OCI-LY3 (cell line): ENCODE measurements around the gene CCT8.

Source experiments
- EZH2phosphoT487 ChIP-seq: fragments of 200-600 bp; shearing (Covaris generic); IDR thresholded peaks from 2 replicates; pipeline ENCODE4 v1.6.1; 2018; ENCODE audit warnings: antibody characterized with exemption, mixed run types, low read depth
- TF ChIP-seq, protein P1 (sequence below): fragments of 200-600, 300-600 bp; sonication (generic); IDR thresholded peaks from 2 replicates; pipeline ENCODE4 v1.5.1; 2014; ENCODE audit warnings: antibody characterized with exemption, low read length, low read depth

DNA sequence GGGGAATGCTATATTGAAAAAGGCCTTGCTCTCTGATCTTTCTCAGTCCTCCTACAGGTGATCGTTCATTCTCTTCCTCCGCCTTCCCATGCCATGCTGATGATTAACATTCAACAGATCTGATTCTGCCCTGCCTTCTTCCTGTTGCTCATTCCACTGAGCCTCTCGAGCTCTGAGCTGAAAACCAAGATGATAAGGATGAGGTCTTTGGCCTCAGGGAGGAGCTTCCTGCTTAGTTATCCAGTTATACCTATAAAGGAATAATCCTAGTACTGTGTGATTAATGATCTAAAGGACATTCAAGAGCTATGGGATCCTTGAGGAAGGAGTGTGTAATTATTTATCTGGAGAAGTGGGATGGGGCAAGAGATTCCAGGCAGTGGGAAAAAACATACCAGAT lies 31.8 kb upstream of the CCT8 start:
- TF ChIP-seq, protein P1, sequence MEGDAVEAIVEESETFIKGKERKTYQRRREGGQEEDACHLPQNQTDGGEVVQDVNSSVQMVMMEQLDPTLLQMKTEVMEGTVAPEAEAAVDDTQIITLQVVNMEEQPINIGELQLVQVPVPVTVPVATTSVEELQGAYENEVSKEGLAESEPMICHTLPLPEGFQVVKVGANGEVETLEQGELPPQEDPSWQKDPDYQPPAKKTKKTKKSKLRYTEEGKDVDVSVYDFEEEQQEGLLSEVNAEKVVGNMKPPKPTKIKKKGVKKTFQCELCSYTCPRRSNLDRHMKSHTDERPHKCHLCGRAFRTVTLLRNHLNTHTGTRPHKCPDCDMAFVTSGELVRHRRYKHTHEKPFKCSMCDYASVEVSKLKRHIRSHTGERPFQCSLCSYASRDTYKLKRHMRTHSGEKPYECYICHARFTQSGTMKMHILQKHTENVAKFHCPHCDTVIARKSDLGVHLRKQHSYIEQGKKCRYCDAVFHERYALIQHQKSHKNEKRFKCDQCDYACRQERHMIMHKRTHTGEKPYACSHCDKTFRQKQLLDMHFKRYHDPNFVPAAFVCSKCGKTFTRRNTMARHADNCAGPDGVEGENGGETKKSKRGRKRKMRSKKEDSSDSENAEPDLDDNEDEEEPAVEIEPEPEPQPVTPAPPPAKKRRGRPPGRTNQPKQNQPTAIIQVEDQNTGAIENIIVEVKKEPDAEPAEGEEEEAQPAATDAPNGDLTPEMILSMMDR, result no peak
- TF ChIP-seq EZH2phosphoT487, result no peak
